Natural killer cell (primary cell): Measurements from ENCODE around the gene LRPPRC. TPM values are rescaled to one million over a fixed set of nuclear protein-coding genes. Genes with fewer than 3 reads are reported as not detected.

Source experiments
- ATAC-seq, 3 donors: fragments of 150-1000 bp in 2 of 3; fragments of 200-7000 bp in 1 of 3; cut with Tn5 transposase; 1 replicate in 1 of 3; 2 replicates in 2 of 3; pipeline ENCODE4 v1.10.0; 2021; ENCODE audit warnings: mild to moderate bottlenecking in 2 of 3, moderate library complexity in 2 of 3
- DNase-seq, 2 donors: peaks; one replicate each; pipeline versions ENCODE4 v3.0.0 to v3.0.0-alpha.2; 2013 to 2021; ENCODE audit warnings: mixed read lengths in 1 of 2
- H3K27ac ChIP-seq: one replicate; pipeline ENCODE4 v1.5.1; 2013; ENCODE audit warnings: mild to moderate bottlenecking, low read length
- H3K27me3 ChIP-seq: one replicate; pipeline ENCODE4 v1.6.1; 2013; ENCODE audit warnings: low read length; ENCODE audit not compliant: control insufficient read depth, insufficient read depth
- H3K36me3 ChIP-seq: one replicate; pipeline ENCODE4 v1.6.1; 2013; ENCODE audit warnings: low read length; ENCODE audit not compliant: control insufficient read depth, insufficient read depth
- H3K4me1 ChIP-seq: one replicate; pipeline ENCODE4 v1.6.1; 2013; ENCODE audit warnings: low read length; ENCODE audit not compliant: control insufficient read depth, insufficient read depth
- H3K4me3 ChIP-seq: one replicate; pipeline ENCODE4 v1.5.1; 2013; ENCODE audit warnings: low read length
- H3K9me3 ChIP-seq: one replicate; pipeline ENCODE4 v1.6.1; 2013; ENCODE audit warnings: low read length; ENCODE audit not compliant: control insufficient read depth, insufficient read depth
- H3K27ac Mint-ChIP-seq, 2 donors: one replicate each; pipeline ENCODE4 v1.8.0; 2022; ENCODE audit warnings: mild to moderate bottlenecking in 2 of 2, mixed read lengths in 2 of 2, moderate library complexity in 1 of 2
- H3K27me3 Mint-ChIP-seq, 2 donors: one replicate each; pipeline ENCODE4 v1.8.0; 2022; ENCODE audit warnings: low read depth in 2 of 2, mixed read lengths in 2 of 2
- H3K36me3 Mint-ChIP-seq: one replicate; pipeline ENCODE4 v1.8.0; 2022; ENCODE audit warnings: mixed read lengths
- H3K4me1 Mint-ChIP-seq, 2 donors: one replicate each; pipeline ENCODE4 v1.8.0; 2022; ENCODE audit warnings: mixed read lengths in 2 of 2
- H3K4me3 Mint-ChIP-seq: one replicate; pipeline ENCODE4 v1.8.0; 2022; ENCODE audit warnings: mild to moderate bottlenecking, moderate library complexity, mixed read lengths
- H3K9me3 Mint-ChIP-seq, 2 donors: one replicate each; pipeline ENCODE4 v1.8.0; 2022; ENCODE audit warnings: mixed read lengths in 2 of 2
- CTCF ChIP-seq: fragments of 200-600 bp; IDR thresholded peaks from one replicate; pipeline ENCODE4 v1.8.0; 2022; ENCODE audit warnings: antibody characterized with exemption
- WGBS: methylation state at CpG from one replicate; pipeline ENCODE4 v1.1.7; 2013; ENCODE audit warnings: missing lambda C conversion rate; ENCODE audit not compliant: insufficient coverage; 5-methylcytosine and 5-hydroxymethylcytosine counted together
- intact Hi-C: fragments of 100-400 bp; cut with micrococcal nuclease; formaldehyde crosslinking; loops from one replicate; pipeline ENCODE4 v1.14.2; 2022
- total RNA-seq, 4 donors: library from RNA; stranded (reverse); fragments of 120-200 nt in 1 of 4; gene quantifications; one replicate each; pipeline versions ENCODE4 v1.2.3 to v1.2.4, GENCODE V29; 2013 to 2022

The LRPPRC gene
- total RNA-seq, 3 donors from 2014 or later (not counting 1 experiment from before 2014, with no cell fraction given) = 43.5 to 53.8 (median 48.4) TPM

GRCh38 chr2:43941966-43942365 is 53.8 kb downstream of the LRPPRC start:
- no peak overlapping the region for H3K27ac Mint-ChIP-seq
- intact Hi-C loops = no loop called here
- H3K27ac ChIP-seq = no peak overlapping the region
- no peak for DNase-seq
- H3K9me3 Mint-ChIP-seq = no peaks in the 10 kb centered on the region
- ATAC-seq = no peak
- peaks cover 61% of the 10 kb centered on the region for H3K36me3 ChIP-seq
- H3K27me3 Mint-ChIP-seq = no peaks in the 10 kb centered on the region
- no peaks in the 10 kb centered on the region for H3K4me1 ChIP-seq
- H3K9me3 ChIP-seq = no peaks in the 10 kb centered on the region
- no peak for TF ChIP-seq CTCF
- no peaks in the 10 kb centered on the region for H3K36me3 Mint-ChIP-seq
- H3K4me3 ChIP-seq = no peak overlapping the region
- WGBS = 92% methylated on average over 4 of the region's 4 CpGs
- no peaks in the 10 kb centered on the region for H3K4me1 Mint-ChIP-seq
- no peak overlapping the region for H3K4me3 Mint-ChIP-seq
- no peaks in the 10 kb centered on the region for H3K27me3 ChIP-seq

- Histone ChIP-seq H3K9me3 (no peaks in the 10 kb centered on the region), H3K36me3 (peaks cover 55% of the 10 kb centered on the region), H3K27me3 (no peaks in the 10 kb centered on the region), H3K4me3 (no peak overlapping the region), H3K27ac (no peak overlapping the region), H3K4me1 (no peaks in the 10 kb centered on the region)
- no peak for TF ChIP-seq CTCF
- Mint-ChIP-seq H3K36me3 (no peaks in the 10 kb centered on the region), H3K9me3 (no peaks in the 10 kb centered on the region), H3K27me3 (no peaks in the 10 kb centered on the region), H3K4me1 (no peaks in the 10 kb centered on the region), H3K27ac (no peak overlapping the region), H3K4me3 (no peak overlapping the region)
- ATAC-seq (no peak), DNase-seq (no peak)
- WGBS = 100% methylated on average over 2 of the region's 3 CpGs
- intact Hi-C loops = no loop called here
Observed at GRCh38 chr2:43941359-43941758, 54.4 kb downstream of the LRPPRC start.

GRCh38 chr2:43939695-43940256 is 56.0 kb downstream of the LRPPRC start:
- ATAC-seq = no peak
- no peaks in the 10 kb centered on the region for H3K36me3 Mint-ChIP-seq
- Histone ChIP-seq H3K27me3 (no peaks in the 10 kb centered on the region), H3K4me3 (no peak overlapping the region), H3K36me3 (peaks cover 41% of the 10 kb centered on the region), H3K27ac (no peak overlapping the region), H3K9me3 (no peaks in the 10 kb centered on the region), H3K4me1 (no peaks in the 10 kb centered on the region)
- intact Hi-C loops = no loop called here
- no peak overlapping the region for H3K27ac Mint-ChIP-seq
- TF ChIP-seq CTCF = no peak
- H3K4me1 Mint-ChIP-seq = no peaks in the 10 kb centered on the region
- no peak overlapping the region for H3K4me3 Mint-ChIP-seq
- no peak for DNase-seq
- no peaks in the 10 kb centered on the region for H3K27me3 Mint-ChIP-seq
- H3K9me3 Mint-ChIP-seq = no peaks in the 10 kb centered on the region
- 100% methylated on average over 5 of the region's 6 CpGs for WGBS

GRCh38 chr2:43937269-43937820 is 58.4 kb downstream of the LRPPRC start:
- Histone ChIP-seq H3K4me1 (no peaks in the 10 kb centered on the region), H3K27ac (no peak overlapping the region), H3K9me3 (no peaks in the 10 kb centered on the region), H3K4me3 (no peak overlapping the region), H3K36me3 (peaks cover 43% of the 10 kb centered on the region), H3K27me3 (no peaks in the 10 kb centered on the region)
- no peaks in the 10 kb centered on the region for H3K4me1 Mint-ChIP-seq
- no peak for TF ChIP-seq CTCF
- no peak for ATAC-seq
- WGBS = 92% methylated on average over 2 of the region's 3 CpGs
- intact Hi-C loops = no loop called here
- H3K9me3 Mint-ChIP-seq = no peaks in the 10 kb centered on the region
- no peaks in the 10 kb centered on the region for H3K27me3 Mint-ChIP-seq
- no peak overlapping the region for H3K27ac Mint-ChIP-seq
- H3K4me3 Mint-ChIP-seq = no peak overlapping the region
- no peak for DNase-seq
- peaks cover 11% of the 10 kb centered on the region for H3K36me3 Mint-ChIP-seq
